ENCODE measurements around the gene GAGE12F. TPM values are rescaled to one million over a fixed set of nuclear protein-coding genes. Genes with fewer than 3 reads are reported as not detected.
"Not testable (repeated sequence)": the region's sequence is repeated elsewhere in the genome, so short reads cannot be mapped to it uniquely, and the experiment has no call there.

GAGE12F gene, protein sequence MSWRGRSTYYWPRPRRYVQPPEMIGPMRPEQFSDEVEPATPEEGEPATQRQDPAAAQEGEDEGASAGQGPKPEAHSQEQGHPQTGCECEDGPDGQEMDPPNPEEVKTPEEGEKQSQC
- not detected for polyA plus RNA-seq (ENCODE audit: insufficient read length in 3 of 3)

DNA sequence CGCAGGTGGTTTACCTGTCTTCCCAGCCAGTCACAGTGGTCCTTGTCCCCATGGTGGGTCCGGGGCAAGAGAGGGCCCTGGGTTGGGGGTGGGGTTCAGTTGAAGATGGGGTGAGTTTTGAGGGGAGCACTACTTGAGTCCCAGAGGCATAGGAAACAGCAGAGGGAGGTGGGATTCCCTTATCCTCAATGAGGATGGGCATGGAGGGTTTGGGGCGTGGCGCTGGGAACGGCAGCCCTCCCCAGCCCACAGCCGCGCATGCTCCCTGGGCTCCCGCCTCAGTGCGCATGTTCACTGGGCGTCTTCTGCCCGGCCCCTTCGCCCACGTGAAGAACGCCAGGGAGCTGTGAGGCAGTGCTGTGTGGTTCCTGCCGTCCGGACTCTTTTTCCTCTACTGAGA is at the start of gene GAGE12F:
TSS of gene GAGE12F (plus strand) at position 301 of the 400 bp plus-strand sequence. CDS start 1,155 bp downstream, outside the sequence.
- not testable (repeated sequence) for DNase-seq (ENCODE audit: low read depth in 3 of 3, low spot score in 2 of 3)

DNA sequence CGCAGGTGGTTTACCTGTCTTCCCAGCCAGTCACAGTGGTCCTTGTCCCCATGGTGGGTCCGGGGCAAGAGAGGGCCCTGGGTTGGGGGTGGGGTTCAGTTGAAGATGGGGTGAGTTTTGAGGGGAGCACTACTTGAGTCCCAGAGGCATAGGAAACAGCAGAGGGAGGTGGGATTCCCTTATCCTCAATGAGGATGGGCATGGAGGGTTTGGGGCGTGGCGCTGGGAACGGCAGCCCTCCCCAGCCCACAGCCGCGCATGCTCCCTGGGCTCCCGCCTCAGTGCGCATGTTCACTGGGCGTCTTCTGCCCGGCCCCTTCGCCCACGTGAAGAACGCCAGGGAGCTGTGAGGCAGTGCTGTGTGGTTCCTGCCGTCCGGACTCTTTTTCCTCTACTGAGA is 28.8 kb upstream of the GAGE12F start, which contains the start of gene GAGE12C:
TSS of gene GAGE12C (plus strand) at position 301 of the 400 bp plus-strand sequence. CDS start 1,155 bp downstream, outside the sequence.
- DNase-seq (ENCODE audit: low read depth in 3 of 3, low spot score in 2 of 3): not testable (repeated sequence)

DNA sequence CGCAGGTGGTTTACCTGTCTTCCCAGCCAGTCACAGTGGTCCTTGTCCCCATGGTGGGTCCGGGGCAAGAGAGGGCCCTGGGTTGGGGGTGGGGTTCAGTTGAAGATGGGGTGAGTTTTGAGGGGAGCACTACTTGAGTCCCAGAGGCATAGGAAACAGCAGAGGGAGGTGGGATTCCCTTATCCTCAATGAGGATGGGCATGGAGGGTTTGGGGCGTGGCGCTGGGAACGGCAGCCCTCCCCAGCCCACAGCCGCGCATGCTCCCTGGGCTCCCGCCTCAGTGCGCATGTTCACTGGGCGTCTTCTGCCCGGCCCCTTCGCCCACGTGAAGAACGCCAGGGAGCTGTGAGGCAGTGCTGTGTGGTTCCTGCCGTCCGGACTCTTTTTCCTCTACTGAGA is 19.2 kb upstream of the GAGE12F start, which contains the start of gene GAGE12D:
TSS of gene GAGE12D (plus strand) at position 301 of the 400 bp plus-strand sequence. CDS start 1,155 bp downstream, outside the sequence.
- DNase-seq (ENCODE audit: low read depth in 3 of 3, low spot score in 2 of 3): not testable (repeated sequence)

DNA sequence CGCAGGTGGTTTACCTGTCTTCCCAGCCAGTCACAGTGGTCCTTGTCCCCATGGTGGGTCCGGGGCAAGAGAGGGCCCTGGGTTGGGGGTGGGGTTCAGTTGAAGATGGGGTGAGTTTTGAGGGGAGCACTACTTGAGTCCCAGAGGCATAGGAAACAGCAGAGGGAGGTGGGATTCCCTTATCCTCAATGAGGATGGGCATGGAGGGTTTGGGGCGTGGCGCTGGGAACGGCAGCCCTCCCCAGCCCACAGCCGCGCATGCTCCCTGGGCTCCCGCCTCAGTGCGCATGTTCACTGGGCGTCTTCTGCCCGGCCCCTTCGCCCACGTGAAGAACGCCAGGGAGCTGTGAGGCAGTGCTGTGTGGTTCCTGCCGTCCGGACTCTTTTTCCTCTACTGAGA is 9.7 kb upstream of the GAGE12F start, which contains the start of gene GAGE12E:
TSS of gene GAGE12E (plus strand) at position 301 of the 400 bp plus-strand sequence. CDS start 1,155 bp downstream, outside the sequence.
- not testable (repeated sequence) for DNase-seq (ENCODE audit: low read depth in 3 of 3, low spot score in 2 of 3)

DNA sequence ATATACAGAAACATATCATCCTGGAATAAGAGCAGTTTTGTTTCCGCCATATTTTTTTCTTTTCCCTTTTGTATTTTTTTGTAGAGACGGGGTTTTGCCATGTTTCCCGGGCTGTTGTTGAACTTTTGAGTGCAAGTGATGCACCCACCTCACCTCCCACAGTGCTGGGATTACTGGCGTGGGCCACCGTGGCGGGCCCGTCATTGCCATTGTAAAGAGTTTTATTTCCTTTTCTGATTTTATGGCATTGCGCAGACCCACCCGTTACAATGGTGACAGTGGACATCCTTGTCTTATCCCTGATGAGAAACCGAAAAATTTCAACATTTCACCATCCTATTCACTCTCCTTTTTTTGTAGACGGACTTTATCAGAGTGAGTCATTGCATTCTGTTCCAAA is 8.1 kb downstream of the GAGE12F start:
- DNase-seq (ENCODE audit: low read depth in 3 of 3, low spot score in 2 of 3): not testable (repeated sequence)

DNA sequence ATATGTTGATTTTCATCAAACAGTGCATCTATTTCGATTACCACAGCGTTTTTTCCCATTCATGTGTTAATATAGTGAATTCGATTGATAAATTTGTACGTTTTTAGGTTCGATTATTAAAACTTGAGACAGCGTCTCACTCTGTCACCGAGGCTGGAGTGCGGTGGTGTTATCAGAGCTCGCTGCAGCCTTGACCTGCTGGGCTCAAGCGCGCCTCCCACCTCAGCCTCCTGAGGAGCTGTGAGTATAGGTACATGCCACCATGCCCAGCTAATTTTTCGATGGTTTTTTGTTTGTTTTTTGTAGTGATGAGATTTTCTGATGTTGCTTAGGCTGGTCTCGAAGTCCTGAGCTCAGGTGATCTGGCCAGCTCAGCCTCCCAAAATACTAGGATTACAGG is 8.5 kb downstream of the GAGE12F start:
- DNase-seq (ENCODE audit: low read depth in 3 of 3, low spot score in 2 of 3): not testable (repeated sequence)

DNA sequence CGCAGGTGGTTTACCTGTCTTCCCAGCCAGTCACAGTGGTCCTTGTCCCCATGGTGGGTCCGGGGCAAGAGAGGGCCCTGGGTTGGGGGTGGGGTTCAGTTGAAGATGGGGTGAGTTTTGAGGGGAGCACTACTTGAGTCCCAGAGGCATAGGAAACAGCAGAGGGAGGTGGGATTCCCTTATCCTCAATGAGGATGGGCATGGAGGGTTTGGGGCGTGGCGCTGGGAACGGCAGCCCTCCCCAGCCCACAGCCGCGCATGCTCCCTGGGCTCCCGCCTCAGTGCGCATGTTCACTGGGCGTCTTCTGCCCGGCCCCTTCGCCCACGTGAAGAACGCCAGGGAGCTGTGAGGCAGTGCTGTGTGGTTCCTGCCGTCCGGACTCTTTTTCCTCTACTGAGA is 9.5 kb downstream of the GAGE12F start, which contains the start of gene GAGE12G:
TSS of gene GAGE12G (plus strand) at position 301 of the 400 bp plus-strand sequence. CDS start 1,155 bp downstream, outside the sequence.
- not testable (repeated sequence) for DNase-seq (ENCODE audit: low read depth in 3 of 3, low spot score in 2 of 3)

DNA sequence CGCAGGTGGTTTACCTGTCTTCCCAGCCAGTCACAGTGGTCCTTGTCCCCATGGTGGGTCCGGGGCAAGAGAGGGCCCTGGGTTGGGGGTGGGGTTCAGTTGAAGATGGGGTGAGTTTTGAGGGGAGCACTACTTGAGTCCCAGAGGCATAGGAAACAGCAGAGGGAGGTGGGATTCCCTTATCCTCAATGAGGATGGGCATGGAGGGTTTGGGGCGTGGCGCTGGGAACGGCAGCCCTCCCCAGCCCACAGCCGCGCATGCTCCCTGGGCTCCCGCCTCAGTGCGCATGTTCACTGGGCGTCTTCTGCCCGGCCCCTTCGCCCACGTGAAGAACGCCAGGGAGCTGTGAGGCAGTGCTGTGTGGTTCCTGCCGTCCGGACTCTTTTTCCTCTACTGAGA is 19.0 kb downstream of the GAGE12F start, which contains the start of gene GAGE12H:
TSS of gene GAGE12H (plus strand) at position 301 of the 400 bp plus-strand sequence. CDS start 1,155 bp downstream, outside the sequence.
- not testable (repeated sequence) for DNase-seq (ENCODE audit: low read depth in 3 of 3, low spot score in 2 of 3)

DNA sequence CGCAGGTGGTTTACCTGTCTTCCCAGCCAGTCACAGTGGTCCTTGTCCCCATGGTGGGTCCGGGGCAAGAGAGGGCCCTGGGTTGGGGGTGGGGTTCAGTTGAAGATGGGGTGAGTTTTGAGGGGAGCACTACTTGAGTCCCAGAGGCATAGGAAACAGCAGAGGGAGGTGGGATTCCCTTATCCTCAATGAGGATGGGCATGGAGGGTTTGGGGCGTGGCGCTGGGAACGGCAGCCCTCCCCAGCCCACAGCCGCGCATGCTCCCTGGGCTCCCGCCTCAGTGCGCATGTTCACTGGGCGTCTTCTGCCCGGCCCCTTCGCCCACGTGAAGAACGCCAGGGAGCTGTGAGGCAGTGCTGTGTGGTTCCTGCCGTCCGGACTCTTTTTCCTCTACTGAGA is 28.6 kb downstream of the GAGE12F start, which contains the start of gene GAGE2A:
TSS of gene GAGE2A (plus strand) at position 301 of the 400 bp plus-strand sequence. CDS start 1,155 bp downstream, outside the sequence.
- not testable (repeated sequence) for DNase-seq (ENCODE audit: low read depth in 3 of 3, low spot score in 2 of 3)

DNA sequence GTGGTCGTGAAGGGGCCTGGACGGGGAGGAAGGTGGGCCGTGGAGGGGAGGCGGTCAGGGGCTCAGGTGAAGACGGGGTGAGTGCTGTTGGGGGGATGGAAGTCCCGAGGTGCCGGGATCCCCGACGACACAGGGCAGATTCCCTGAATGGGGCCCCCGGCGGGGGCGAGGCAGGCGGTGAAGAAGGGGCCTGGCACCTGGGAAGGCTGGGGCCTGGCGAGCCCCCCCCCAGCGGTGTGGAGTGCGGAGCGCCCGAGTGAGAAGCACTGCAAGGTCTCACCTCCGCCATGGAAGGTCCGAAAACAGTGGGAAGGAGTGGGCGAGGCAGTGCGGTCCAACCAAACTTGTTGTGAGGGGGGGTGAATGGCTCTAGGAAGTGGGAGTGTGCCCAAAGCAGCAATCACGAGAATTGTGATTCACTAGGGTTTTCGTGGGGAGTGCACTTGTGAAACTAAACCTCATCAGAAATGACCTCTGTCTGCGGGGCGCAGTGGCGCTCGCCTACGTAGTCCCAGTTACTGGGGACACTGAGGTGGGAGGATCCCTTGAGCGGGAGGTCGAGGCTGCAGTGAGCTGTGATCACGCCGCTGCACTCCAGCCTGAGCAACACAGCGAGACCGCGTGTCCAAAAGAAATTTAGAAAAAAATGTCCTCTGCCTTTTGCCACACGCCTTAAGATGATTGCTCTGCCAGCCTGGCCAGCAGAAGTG is 29.3 kb downstream of the GAGE12F start:
- DNase-seq (ENCODE audit: low read depth in 3 of 3, low spot score in 2 of 3): not testable (repeated sequence)

DNA sequence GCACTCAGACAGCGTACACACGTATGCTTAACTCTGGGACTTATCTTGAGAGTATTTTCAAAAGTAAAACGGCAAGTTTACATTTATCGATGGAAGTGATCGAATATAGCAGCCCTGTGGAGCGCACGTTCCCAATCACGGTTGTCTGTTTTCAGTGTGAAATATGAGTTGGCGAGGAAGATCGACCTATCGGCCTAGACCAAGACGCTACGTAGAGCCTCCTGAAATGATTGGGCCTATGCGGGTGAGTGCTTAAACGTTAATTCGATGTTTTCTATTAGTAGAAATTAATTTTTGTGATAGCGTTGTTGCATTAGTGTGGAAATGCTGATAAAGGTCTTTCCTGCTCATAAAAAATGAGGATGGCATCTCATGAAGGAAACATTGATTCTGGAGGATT is 29.8 kb downstream of the GAGE12F start:
- DNase-seq (ENCODE audit: low read depth in 3 of 3, low spot score in 2 of 3): not testable (repeated sequence)

DNA sequence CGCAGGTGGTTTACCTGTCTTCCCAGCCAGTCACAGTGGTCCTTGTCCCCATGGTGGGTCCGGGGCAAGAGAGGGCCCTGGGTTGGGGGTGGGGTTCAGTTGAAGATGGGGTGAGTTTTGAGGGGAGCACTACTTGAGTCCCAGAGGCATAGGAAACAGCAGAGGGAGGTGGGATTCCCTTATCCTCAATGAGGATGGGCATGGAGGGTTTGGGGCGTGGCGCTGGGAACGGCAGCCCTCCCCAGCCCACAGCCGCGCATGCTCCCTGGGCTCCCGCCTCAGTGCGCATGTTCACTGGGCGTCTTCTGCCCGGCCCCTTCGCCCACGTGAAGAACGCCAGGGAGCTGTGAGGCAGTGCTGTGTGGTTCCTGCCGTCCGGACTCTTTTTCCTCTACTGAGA is 38.1 kb downstream of the GAGE12F start, which contains the start of gene GAGE1:
TSS of gene GAGE1 (plus strand) at position 301 of the 400 bp plus-strand sequence. CDS start 1,155 bp downstream, outside the sequence.
- DNase-seq (ENCODE audit: low read depth in 3 of 3, low spot score in 2 of 3): not testable (repeated sequence)

DNA sequence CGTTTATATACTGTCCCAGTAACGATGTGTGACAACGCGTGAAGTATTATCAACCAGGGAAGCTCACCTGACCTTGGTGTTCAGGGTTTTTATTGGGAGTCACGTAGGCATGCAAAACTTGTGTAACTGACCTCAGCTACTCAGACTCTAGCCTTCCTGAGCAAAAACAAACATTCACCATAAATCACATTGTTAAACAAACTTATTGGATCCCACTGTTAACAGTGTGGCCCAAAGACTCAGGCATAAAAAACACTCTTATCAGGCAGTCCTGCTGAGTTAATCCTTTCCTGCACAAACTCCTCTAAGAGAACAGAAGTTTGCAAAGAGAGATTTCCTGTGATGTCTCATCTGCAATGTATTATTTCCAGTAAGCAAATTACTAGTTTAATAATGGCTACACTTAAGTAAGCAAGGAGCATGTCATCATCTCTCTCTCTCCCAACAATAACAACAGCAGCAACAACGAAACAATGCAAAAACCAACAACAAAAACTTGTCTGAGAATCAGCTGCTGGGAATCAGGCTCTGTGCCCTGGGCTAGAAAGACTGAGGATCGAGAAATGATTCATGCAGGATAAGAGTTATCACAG is 50.2 kb downstream of the GAGE12F start:
- no peak for DNase-seq (ENCODE audit: low read depth in 3 of 3, low spot score in 2 of 3)

Other genes starting within 250 kb of the GAGE12F start
- gene GAGE12J, start 238.8 kb upstream of the GAGE12F start, polyA plus RNA-seq (ENCODE audit: insufficient read length in 3 of 3): not detected
- under 1 TPM in 1 of 3 donors, not detected in 2; 0.40 TPM for gene GAGE13, start 229.3 kb upstream of the GAGE12F start, polyA plus RNA-seq (ENCODE audit: insufficient read length in 3 of 3)
- gene GAGE12C, start 28.7 kb upstream of the GAGE12F start, polyA plus RNA-seq (ENCODE audit: insufficient read length in 3 of 3): not detected
- gene GAGE12D, start 19.1 kb upstream of the GAGE12F start, polyA plus RNA-seq (ENCODE audit: insufficient read length in 3 of 3): not detected
- gene GAGE12E, start 9.6 kb upstream of the GAGE12F start, polyA plus RNA-seq (ENCODE audit: insufficient read length in 3 of 3): not detected
- gene GAGE12G, start 9.6 kb downstream of the GAGE12F start, polyA plus RNA-seq (ENCODE audit: insufficient read length in 3 of 3): not detected
- gene GAGE12H, start 19.1 kb downstream of the GAGE12F start, polyA plus RNA-seq (ENCODE audit: insufficient read length in 3 of 3): not detected
- gene GAGE2A, start 28.7 kb downstream of the GAGE12F start, polyA plus RNA-seq (ENCODE audit: insufficient read length in 3 of 3): not detected
- not detected for gene GAGE1, start 38.2 kb downstream of the GAGE12F start, polyA plus RNA-seq (ENCODE audit: insufficient read length in 3 of 3)
- gene PAGE1, start 135.1 kb downstream of the GAGE12F start, polyA plus RNA-seq (ENCODE audit: insufficient read length in 3 of 3): not detected

Data from right renal cortex interstitium (tissue), 3 donors.